HL-60 (cell line): ENCODE measurements around the gene PRPF39.

Experiments
- DNase-seq, 2 experiments: peaks; one replicate each; pipeline ENCODE4 v3.0.0-alpha.2; 2010 to 2020; ENCODE audit warnings: low read depth in 1 of 2, low spot score in 1 of 2
- H3K27ac ChIP-seq: fragments of 250-450 bp; sonication (Bioruptor Pico); replicated peaks from 2 replicates; pipeline ENCODE4 v1.5.1; 2020; ENCODE audit warnings: mild to moderate bottlenecking, moderate library complexity
- H3K27me3 ChIP-seq: fragments of 250-450 bp; sonication (Bioruptor Pico); 2 replicates; pipeline ENCODE4 v1.5.1; 2021; ENCODE audit warnings: mild to moderate bottlenecking, moderate library complexity; ENCODE audit not compliant: insufficient read depth, poor library complexity, severe bottlenecking
- H3K4me3 ChIP-seq: replicated peaks from 2 replicates; pipeline ENCODE4 v1.5.1; 2011; ENCODE audit warnings: mild to moderate bottlenecking, control low read depth, low read length; ENCODE audit not compliant: insufficient read depth
- CTCF ChIP-seq: IDR thresholded peaks from one replicate; pipeline ENCODE4 v1.5.1; 2011; ENCODE audit warnings: low read length, control low read depth, inconsistent platforms; ENCODE audit not compliant: insufficient read depth
- GABPA ChIP-seq: IDR thresholded peaks from 2 replicates; pipeline ENCODE4 v1.6.1; 2012; ENCODE audit warnings: low read depth
- POLR2AphosphoS5 ChIP-seq: IDR thresholded peaks from 2 replicates; pipeline ENCODE4 v1.6.1; 2012; ENCODE audit warnings: low read depth
- REST ChIP-seq: IDR thresholded peaks from 2 replicates; pipeline ENCODE4 v1.6.1; 2012; ENCODE audit warnings: low read depth; ENCODE audit not compliant: insufficient replicate concordance
- SPI1 ChIP-seq: IDR thresholded peaks from 2 replicates; pipeline ENCODE4 v1.6.1; 2012; ENCODE audit warnings: low read depth, mild to moderate bottlenecking, borderline replicate concordance

PRPF39 gene

GRCh38 chr14:45156067-45156466 is 72.2 kb downstream of the PRPF39 start:
- Histone ChIP-seq H3K27me3 (no peaks in the 10 kb centered on the region), H3K27ac (no peak overlapping the region), H3K4me3 (no peak overlapping the region)
- no peak for DNase-seq
- TF ChIP-seq REST, result no peak
- no peak for TF ChIP-seq CTCF
- no peak for TF ChIP-seq POLR2AphosphoS5
- no peak for TF ChIP-seq SPI1
- TF ChIP-seq GABPA, result no peak
